ENCODE measurements around the gene RASGRF1.

RASGRF1 gene

GRCh38 chr15:79064496-79064895 lies 26.1 kb downstream of the RASGRF1 start:
- TF ChIP-seq CTCF (IDR thresholded peaks at IDR 0.05; ENCODE audit: unreplicated experiment in 3 of 3), result no peak
- Mint-ChIP-seq H3K27me3 (ENCODE audit: low read depth) (peaks cover 34% of the 10 kb centered on the region), H3K9me3 (no peaks in the 10 kb centered on the region), H3K4me1 (no peaks in the 10 kb centered on the region), H3K36me3 (ENCODE audit: low read depth) (no peaks in the 10 kb centered on the region), H3K27ac (no peak overlapping the region), H3K4me3 (no peak overlapping the region)

DNA sequence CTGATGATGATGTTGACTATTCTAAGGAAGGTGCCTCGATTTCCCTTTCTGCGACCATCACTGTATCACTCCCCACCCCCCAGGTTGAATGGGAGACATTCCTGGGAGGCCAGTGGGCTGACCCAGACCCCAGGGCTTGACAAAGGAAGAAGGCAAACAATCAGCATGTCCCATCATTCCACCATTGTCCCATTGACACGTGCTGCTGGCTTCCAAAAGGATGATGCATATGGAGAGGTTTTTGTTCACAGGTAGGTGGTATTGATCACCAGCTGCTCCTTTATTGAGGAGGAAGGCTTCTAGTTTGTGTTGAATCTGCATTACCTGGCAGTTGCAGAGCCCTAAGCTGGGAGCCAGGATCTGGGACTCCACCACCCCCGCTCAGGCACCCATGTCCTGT lies 30.4 kb downstream of the RASGRF1 start:
- no peaks in the 10 kb centered on the region for H3K4me1 Mint-ChIP-seq
- peaks cover 60% of the 10 kb centered on the region for H3K27me3 Mint-ChIP-seq (ENCODE audit: low read depth)
- H3K9me3 Mint-ChIP-seq, result no peaks in the 10 kb centered on the region
- no peak for TF ChIP-seq CTCF (IDR thresholded peaks at IDR 0.05; ENCODE audit: unreplicated experiment in 3 of 3)
- no peak overlapping the region for H3K4me3 Mint-ChIP-seq
- no peak overlapping the region for H3K27ac Mint-ChIP-seq
- H3K36me3 Mint-ChIP-seq (ENCODE audit: low read depth), result no peaks in the 10 kb centered on the region

DNA sequence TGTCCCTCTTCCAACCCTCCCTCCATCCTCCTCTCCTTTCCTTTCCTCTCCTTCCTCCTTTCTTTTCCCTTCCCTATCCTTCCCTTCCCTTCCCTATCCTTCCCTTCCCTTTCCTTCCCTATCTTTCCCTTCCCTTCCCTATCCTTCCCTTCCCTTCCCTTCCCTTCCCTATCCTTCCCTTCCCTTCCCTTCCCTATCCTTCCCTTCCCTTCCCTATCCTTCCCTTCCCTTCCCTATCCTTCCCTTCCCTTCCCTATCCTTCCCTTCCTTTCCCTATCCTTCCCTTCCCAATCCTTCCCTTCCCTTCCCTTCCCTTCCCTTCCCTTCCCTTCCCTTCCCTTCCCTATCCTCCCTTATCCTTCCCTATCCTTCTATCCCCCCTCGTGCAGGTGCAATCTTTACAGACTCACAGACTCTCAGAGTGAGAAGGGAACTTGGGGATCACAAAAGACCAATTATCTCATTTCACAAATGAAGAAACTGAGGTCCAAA lies 31.5 kb downstream of the RASGRF1 start:
- H3K4me1 Mint-ChIP-seq, result no peaks in the 10 kb centered on the region
- H3K9me3 Mint-ChIP-seq, result peaks cover 2% of the 10 kb centered on the region
- H3K4me3 Mint-ChIP-seq, result no peak overlapping the region
- H3K27ac Mint-ChIP-seq, result no peak overlapping the region
- no peak for TF ChIP-seq CTCF (IDR thresholded peaks at IDR 0.05; ENCODE audit: unreplicated experiment in 3 of 3)
- no peaks in the 10 kb centered on the region for H3K36me3 Mint-ChIP-seq (ENCODE audit: low read depth)
- peaks cover 57% of the 10 kb centered on the region for H3K27me3 Mint-ChIP-seq (ENCODE audit: low read depth)

GRCh38 chr15:79058260-79058850 lies 32.2 kb downstream of the RASGRF1 start:
- no peak for TF ChIP-seq CTCF (IDR thresholded peaks at IDR 0.05; ENCODE audit: unreplicated experiment in 3 of 3)
- H3K27me3 Mint-ChIP-seq (ENCODE audit: low read depth), result peaks cover 64% of the 10 kb centered on the region
- peaks cover 2% of the 10 kb centered on the region for H3K9me3 Mint-ChIP-seq
- H3K4me1 Mint-ChIP-seq, result no peaks in the 10 kb centered on the region
- H3K27ac Mint-ChIP-seq, result no peak overlapping the region
- H3K36me3 Mint-ChIP-seq (ENCODE audit: low read depth), result no peaks in the 10 kb centered on the region
- no peak overlapping the region for H3K4me3 Mint-ChIP-seq

DNA sequence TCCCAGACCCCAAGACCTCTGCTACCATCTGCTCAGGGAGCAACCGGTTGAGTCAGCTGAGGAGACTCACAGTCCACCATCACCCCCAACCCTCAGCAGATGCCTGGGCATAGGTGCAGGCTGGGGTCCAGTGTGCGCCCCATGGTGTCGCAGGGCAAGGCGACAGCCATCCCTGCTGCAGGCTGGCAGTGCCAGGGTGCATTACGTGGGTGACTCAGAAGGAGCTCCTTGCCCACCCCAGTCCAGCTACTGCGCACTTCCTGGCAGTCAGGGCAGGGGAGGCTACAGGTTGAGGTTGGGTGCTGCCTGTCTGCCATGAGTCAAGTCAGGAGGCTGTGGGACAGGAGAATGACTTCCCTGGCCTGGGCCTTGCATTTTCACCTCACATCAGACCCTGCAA lies 33.5 kb downstream of the RASGRF1 start:
- Mint-ChIP-seq H3K4me1 (no peaks in the 10 kb centered on the region), H3K27me3 (ENCODE audit: low read depth) (peaks cover 61% of the 10 kb centered on the region), H3K4me3 (no peak overlapping the region), H3K9me3 (peaks cover 2% of the 10 kb centered on the region), H3K36me3 (ENCODE audit: low read depth) (no peaks in the 10 kb centered on the region), H3K27ac (no peak overlapping the region)
- TF ChIP-seq CTCF (IDR thresholded peaks at IDR 0.05; ENCODE audit: unreplicated experiment in 3 of 3), result no peak

DNA sequence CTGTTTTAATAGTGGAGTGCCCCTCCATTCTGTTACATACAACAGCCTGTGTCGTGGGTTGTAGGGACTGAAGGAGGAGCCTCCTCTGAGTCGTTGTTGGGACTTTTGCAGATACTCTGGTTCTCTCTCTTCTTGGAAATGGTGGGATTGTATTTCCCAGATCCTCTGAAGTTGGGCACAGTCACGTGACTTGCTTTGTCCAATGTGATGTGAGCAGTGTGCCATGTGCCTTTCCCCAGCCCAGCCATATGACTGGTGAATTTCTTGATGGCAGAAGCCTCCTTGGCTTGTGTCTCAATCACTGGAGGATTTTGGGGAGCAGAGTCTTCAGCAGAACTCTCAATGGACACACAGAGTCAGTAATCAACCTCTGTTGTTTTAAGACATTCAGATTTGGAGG lies 36.2 kb downstream of the RASGRF1 start:
- no peak for TF ChIP-seq CTCF (IDR thresholded peaks at IDR 0.05; ENCODE audit: unreplicated experiment in 3 of 3)
- Mint-ChIP-seq H3K36me3 (ENCODE audit: low read depth) (no peaks in the 10 kb centered on the region), H3K4me3 (no peak overlapping the region), H3K4me1 (no peaks in the 10 kb centered on the region), H3K9me3 (peaks cover 2% of the 10 kb centered on the region), H3K27ac (no peak overlapping the region), H3K27me3 (ENCODE audit: low read depth) (peaks cover 45% of the 10 kb centered on the region)

Data from nephron (organoid).